ENCODE measurements around the gene STIMATE. TPM values are rescaled to one million over a fixed set of nuclear protein-coding genes. Genes with fewer than 3 reads are reported as not detected.

STIMATE gene
- 20.3 and 21.3 TPM in 2 replicates for total RNA-seq
- long read RNA-seq, partial matches to known transcripts: 2 of 10 reads
- long read RNA-seq, other reads (novel, unspliced or antisense): 8 of 10 reads

- no peak for TF ChIP-seq CTCF (conservative IDR thresholded peaks at IDR 0.05)
- Mint-ChIP-seq H3K27me3 (ENCODE audit: low read depth) (no peaks in the 10 kb centered on the region), H3K4me3 (peak within 1 kb of the TSS; percentile 91), H3K36me3 (ENCODE audit: low read depth) (no peaks in the 10 kb centered on the region), H3K9me3 (no peaks in the 10 kb centered on the region), H3K4me1 (peaks cover 18% of the 10 kb centered on the region), H3K27ac (ENCODE audit: unreplicated experiment) (peak within 1 kb of the TSS; percentile 3)
- peak; percentile 73 for DNase-seq (ENCODE audit: low read depth, low spot score)
Measured at GRCh38 chr3:52897130-52898122, at the start of gene STIMATE. TSS of gene STIMATE (minus strand) at chr3:52897548. CDS start at chr3:52897450, 98 bp downstream.

- peaks cover 9% of the 10 kb centered on the region for H3K4me1 Mint-ChIP-seq
- no peak overlapping the region for H3K27ac Mint-ChIP-seq (ENCODE audit: unreplicated experiment)
- peaks cover 5% of the 10 kb centered on the region for H3K36me3 Mint-ChIP-seq (ENCODE audit: low read depth)
- no peak for DNase-seq (ENCODE audit: low read depth, low spot score)
- H3K27me3 Mint-ChIP-seq (ENCODE audit: low read depth): no peaks in the 10 kb centered on the region
- no peak overlapping the region for H3K4me3 Mint-ChIP-seq
- no peak for TF ChIP-seq CTCF (conservative IDR thresholded peaks at IDR 0.05)
- H3K9me3 Mint-ChIP-seq: no peaks in the 10 kb centered on the region
Measured at GRCh38 chr3:52939600-52939999, 42.3 kb upstream of the STIMATE start.

GRCh38 chr3:52934630-52935530 is 37.5 kb upstream of the STIMATE start:
- Mint-ChIP-seq H3K9me3 (no peaks in the 10 kb centered on the region), H3K4me1 (peaks cover 10% of the 10 kb centered on the region), H3K27me3 (ENCODE audit: low read depth) (no peaks in the 10 kb centered on the region), H3K36me3 (ENCODE audit: low read depth) (no peaks in the 10 kb centered on the region), H3K27ac (ENCODE audit: unreplicated experiment) (no peak overlapping the region), H3K4me3 (no peak overlapping the region)
- TF ChIP-seq CTCF (conservative IDR thresholded peaks at IDR 0.05): peak; percentile 79
- peak; percentile 34 for DNase-seq (ENCODE audit: low read depth, low spot score)

GRCh38 chr3:52931889-52932288 is 34.5 kb upstream of the STIMATE start:
- H3K27ac Mint-ChIP-seq (ENCODE audit: unreplicated experiment): no peak overlapping the region
- no peak for DNase-seq (ENCODE audit: low read depth, low spot score)
- H3K4me3 Mint-ChIP-seq: no peak overlapping the region
- peak; percentile 34 for TF ChIP-seq CTCF (conservative IDR thresholded peaks at IDR 0.05)
- no peaks in the 10 kb centered on the region for H3K36me3 Mint-ChIP-seq (ENCODE audit: low read depth)
- no peaks in the 10 kb centered on the region for H3K27me3 Mint-ChIP-seq (ENCODE audit: low read depth)
- no peaks in the 10 kb centered on the region for H3K9me3 Mint-ChIP-seq
- H3K4me1 Mint-ChIP-seq: peaks cover 4% of the 10 kb centered on the region

GRCh38 chr3:52931328-52931727 is 34.0 kb upstream of the STIMATE start:
- DNase-seq (ENCODE audit: low read depth, low spot score): no peak
- Mint-ChIP-seq H3K4me1 (peaks cover 4% of the 10 kb centered on the region), H3K9me3 (no peaks in the 10 kb centered on the region), H3K4me3 (no peak overlapping the region), H3K27ac (ENCODE audit: unreplicated experiment) (no peak overlapping the region), H3K36me3 (ENCODE audit: low read depth) (no peaks in the 10 kb centered on the region), H3K27me3 (ENCODE audit: low read depth) (no peaks in the 10 kb centered on the region)
- no peak for TF ChIP-seq CTCF (conservative IDR thresholded peaks at IDR 0.05)
